HUES6 (cell line): ENCODE data around the gene EDIL3.
"Not testable (repeated sequence)": the region's sequence is repeated elsewhere in the genome, so short reads cannot be mapped to it uniquely, and the experiment has no call there.

Experiments used
- H3K27ac ChIP-seq: 2 replicates; pipeline ENCODE4 v1.7.0; 2013; ENCODE audit warnings: low read depth, mild to moderate bottlenecking, low read length, inconsistent platforms
- H3K27me3 ChIP-seq: 2 replicates; pipeline ENCODE4 v1.6.1; 2013; ENCODE audit warnings: low read length; ENCODE audit not compliant: control insufficient read depth, insufficient read depth
- H3K36me3 ChIP-seq: 2 replicates; pipeline ENCODE4 v1.6.1; 2013; ENCODE audit warnings: low read length; ENCODE audit not compliant: control insufficient read depth, insufficient read depth
- H3K4me1 ChIP-seq: 2 replicates; pipeline ENCODE4 v1.6.1; 2013; ENCODE audit warnings: low read length; ENCODE audit not compliant: control insufficient read depth, insufficient read depth
- H3K4me3 ChIP-seq: 2 replicates; pipeline ENCODE4 v1.5.1; 2013; ENCODE audit warnings: low read depth, low read length
- H3K9ac ChIP-seq: one replicate; pipeline ENCODE4 v1.6.1; 2013; ENCODE audit warnings: mild to moderate bottlenecking, low read length
- H3K9me3 ChIP-seq: 2 replicates; pipeline ENCODE4 v1.6.1; 2013; ENCODE audit warnings: low read depth, low read length; ENCODE audit not compliant: control insufficient read depth, insufficient read depth

EDIL3 gene

DNA sequence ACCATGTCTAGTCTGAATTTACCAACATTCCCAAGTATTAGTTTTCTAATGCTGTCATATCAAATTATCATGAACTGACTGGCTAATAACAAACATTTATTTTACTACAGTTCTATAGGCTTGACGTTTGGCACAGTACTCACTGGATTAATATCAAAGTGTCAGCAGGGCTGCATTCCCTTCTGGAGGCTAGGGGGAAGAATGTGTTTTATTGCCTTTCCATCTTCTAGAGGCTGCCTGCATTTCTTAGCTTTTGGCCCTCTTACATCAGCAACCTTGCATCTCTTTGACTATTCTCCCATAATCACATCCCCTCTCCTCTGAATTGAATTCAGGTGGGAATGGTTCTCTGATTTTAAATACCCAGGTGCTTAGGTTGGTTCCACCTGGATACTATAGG, 84.7 kb downstream of the EDIL3 start:
- Histone ChIP-seq H3K27me3 (no peaks in the 10 kb centered on the region), H3K36me3 (no peaks in the 10 kb centered on the region), H3K27ac (no peak overlapping the region), H3K4me1 (no peaks in the 10 kb centered on the region), H3K9ac (no peak overlapping the region), H3K9me3 (no peaks in the 10 kb centered on the region), H3K4me3 (no peak overlapping the region)

DNA sequence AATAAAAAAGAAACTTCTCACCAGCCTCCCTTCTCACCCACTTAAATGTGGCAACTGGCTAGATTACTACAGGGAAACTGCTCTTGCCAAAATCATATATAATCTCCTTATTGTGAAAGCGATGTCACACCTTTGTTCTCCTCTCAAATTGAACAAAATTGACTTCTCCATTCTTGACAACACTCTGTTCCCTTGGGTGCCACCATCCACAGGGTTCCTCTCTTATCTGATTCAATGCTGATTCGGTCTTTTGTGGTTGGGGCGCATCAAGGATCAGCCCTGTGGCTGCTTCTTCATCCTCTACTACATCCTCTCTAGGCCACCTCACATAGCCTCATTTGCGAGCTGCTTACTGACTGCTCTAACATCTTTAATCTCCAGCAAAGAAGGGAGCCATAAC, 86.1 kb downstream of the EDIL3 start:
- Histone ChIP-seq H3K9ac (no peak overlapping the region), H3K4me1 (no peaks in the 10 kb centered on the region), H3K36me3 (no peaks in the 10 kb centered on the region), H3K9me3 (no peaks in the 10 kb centered on the region), H3K27ac (no peak overlapping the region), H3K4me3 (no peak overlapping the region), H3K27me3 (no peaks in the 10 kb centered on the region)

DNA sequence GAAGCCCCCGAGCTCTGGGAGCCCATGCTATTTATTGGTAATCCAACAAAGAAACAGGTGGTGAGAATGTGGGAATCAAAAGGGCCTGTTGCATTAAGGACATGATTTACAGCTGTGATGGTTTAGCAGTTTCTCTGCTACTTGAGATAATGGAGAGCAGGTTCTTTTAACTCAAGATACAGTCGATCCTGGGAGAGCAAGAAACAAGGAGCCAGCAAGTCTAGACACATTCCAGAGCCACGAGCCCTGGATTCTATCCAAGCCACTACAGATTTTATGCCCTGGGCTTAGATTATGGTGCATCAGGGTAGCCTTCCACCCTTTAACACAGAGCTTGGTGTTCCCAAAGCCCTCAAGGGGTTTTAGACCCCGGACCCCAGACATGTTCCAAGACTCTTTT, 87.0 kb downstream of the EDIL3 start:
- not testable (repeated sequence) for H3K4me3 ChIP-seq, H3K9ac ChIP-seq, H3K36me3 ChIP-seq, H3K27ac ChIP-seq, H3K4me1 ChIP-seq, H3K9me3 ChIP-seq, H3K27me3 ChIP-seq

DNA sequence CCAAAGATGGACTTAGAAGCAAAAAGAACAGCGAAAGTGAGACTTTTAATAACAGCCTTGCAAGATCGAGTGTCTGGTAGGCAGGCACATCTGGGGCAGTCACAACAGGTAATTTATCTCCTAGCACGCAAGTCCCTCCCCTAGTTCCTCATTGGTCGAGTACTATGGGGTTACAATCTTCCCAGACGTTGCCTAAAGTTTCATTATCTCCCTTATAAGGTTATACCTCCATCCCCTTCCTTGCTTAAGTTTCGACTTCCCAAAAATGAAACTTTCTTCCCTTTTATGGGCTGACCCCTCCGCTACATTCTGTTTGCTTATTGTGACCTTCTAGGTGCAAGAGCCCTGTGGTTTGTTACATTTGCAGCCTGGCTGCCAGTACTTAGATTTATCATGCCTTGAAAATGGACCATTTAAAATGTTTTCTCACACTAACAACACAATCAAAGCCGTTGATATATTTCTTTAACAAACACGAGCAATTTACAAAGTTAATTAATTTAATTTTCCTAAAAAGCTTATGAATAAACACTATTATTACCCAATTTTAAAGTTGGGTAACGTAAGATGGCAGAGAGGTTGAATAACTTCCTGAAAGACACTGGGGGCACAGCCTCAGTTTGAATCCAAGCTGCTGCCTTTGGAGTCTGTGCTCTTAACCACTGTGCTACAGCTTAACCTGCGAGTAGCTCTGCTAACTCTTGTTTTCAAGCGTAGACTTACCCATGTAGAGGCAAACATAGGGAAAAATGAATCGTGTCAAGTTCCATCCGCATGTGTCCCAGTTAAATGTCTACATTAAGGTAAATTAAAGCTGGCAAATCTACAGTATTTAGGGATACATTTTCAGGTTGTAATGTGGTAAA, 91.7 kb downstream of the EDIL3 start:
- Histone ChIP-seq H3K27ac (no peak overlapping the region), H3K9me3 (no peaks in the 10 kb centered on the region), H3K4me1 (peaks cover 25% of the 10 kb centered on the region), H3K27me3 (no peaks in the 10 kb centered on the region), H3K36me3 (no peaks in the 10 kb centered on the region), H3K4me3 (no peak overlapping the region), H3K9ac (no peak overlapping the region)

DNA sequence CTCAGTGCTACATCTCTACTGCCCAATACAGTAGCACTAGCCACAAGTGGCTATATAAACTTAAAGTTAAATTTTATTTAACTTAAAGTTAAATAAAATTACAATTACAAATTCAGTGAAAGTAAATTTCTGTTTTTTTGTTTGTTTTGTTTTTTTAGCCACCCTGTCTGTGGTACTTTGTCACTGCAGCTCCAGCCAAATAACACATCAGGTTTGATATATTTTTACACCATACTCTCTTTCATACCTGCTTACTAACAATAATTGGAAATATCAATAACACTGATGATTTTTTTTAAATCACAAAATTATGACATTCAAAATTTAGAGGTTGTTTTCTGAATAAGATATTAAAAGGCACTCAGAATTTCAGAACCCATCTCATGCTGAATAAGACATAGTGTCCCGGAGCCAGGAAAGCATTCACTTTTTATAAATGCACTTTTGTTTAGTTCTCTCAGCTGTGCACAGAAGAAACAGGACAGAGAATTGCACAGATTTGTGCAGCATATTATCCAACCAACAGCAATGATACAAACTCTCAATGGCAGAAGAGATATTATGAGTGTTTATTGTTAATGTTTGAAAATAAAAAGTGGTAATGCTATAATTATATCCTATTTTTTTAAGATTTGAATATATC, 92.6 kb downstream of the EDIL3 start:
- H3K27me3 ChIP-seq = no peaks in the 10 kb centered on the region
- no peak overlapping the region for H3K27ac ChIP-seq
- H3K9ac ChIP-seq = no peak overlapping the region
- no peaks in the 10 kb centered on the region for H3K36me3 ChIP-seq
- H3K4me3 ChIP-seq = no peak overlapping the region
- H3K9me3 ChIP-seq = no peaks in the 10 kb centered on the region
- H3K4me1 ChIP-seq = peaks cover 29% of the 10 kb centered on the region

DNA sequence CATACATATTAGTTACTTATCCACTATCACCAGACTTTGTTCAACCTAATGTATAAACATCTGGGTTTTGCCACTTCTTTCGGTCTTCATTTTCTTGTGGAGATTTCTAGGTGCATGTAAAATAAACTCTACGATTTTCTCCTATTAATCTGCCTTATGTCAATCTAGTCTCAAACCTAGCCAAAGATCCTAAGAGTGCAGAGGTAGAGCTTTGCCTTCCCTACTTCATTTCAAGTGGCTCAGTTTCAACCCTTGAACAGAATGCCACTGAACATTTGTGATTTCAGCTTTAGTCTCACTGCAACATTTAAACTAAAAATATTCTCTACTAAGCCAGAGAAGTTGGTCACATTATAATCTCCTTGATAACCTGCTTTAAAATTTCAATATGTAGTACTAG, 94.0 kb downstream of the EDIL3 start:
- no peaks in the 10 kb centered on the region for H3K27me3 ChIP-seq
- H3K36me3 ChIP-seq = no peaks in the 10 kb centered on the region
- H3K4me3 ChIP-seq = no peak overlapping the region
- no peak overlapping the region for H3K27ac ChIP-seq
- peaks cover 29% of the 10 kb centered on the region for H3K4me1 ChIP-seq
- no peak overlapping the region for H3K9ac ChIP-seq
- no peaks in the 10 kb centered on the region for H3K9me3 ChIP-seq

DNA sequence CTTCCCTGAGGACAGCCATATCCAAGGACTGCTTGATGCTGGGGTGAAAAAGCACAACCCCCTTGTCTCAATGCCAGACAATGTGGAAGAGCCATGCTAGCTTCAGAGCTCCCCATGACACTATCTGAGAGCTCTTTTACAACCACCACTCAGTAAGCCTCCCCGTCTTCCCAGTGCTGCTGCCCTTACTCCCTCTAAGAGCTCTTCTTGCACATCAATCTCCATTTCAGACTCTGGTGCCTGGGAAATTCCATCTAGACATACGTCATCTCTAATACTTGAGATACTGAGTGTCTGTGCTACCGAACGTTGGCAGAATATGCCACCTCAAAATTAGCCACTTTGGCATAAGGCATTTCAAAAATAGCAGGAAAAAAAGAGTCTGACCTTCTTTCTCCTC, 94.5 kb downstream of the EDIL3 start:
- Histone ChIP-seq H3K4me1 (peaks cover 29% of the 10 kb centered on the region), H3K27ac (no peak overlapping the region), H3K9me3 (no peaks in the 10 kb centered on the region), H3K27me3 (no peaks in the 10 kb centered on the region), H3K4me3 (no peak overlapping the region), H3K9ac (no peak overlapping the region), H3K36me3 (no peaks in the 10 kb centered on the region)

DNA sequence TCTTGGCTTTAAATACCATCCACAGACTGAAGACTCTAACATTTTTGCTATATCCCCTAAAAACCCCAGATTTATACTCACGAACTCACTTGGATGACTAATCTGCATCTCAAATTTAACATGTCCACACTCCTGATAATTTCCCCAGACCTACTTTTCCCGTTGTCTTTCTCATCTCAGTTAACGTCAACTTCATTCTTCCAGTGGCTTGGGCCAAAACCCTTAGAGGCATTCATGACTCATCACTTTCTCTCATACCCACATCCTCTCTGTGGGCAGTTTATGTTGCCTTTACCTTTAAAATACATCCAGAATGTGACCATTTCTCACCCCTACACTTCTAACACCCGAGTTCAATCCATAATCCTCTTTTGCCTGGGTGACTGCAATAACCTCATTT, 96.7 kb downstream of the EDIL3 start:
- no peak overlapping the region for H3K9ac ChIP-seq
- H3K4me3 ChIP-seq = no peak overlapping the region
- H3K36me3 ChIP-seq = no peaks in the 10 kb centered on the region
- H3K9me3 ChIP-seq = no peaks in the 10 kb centered on the region
- peaks cover 29% of the 10 kb centered on the region for H3K4me1 ChIP-seq
- H3K27me3 ChIP-seq = no peaks in the 10 kb centered on the region
- H3K27ac ChIP-seq = peak overlapping the region; percentile 58

DNA sequence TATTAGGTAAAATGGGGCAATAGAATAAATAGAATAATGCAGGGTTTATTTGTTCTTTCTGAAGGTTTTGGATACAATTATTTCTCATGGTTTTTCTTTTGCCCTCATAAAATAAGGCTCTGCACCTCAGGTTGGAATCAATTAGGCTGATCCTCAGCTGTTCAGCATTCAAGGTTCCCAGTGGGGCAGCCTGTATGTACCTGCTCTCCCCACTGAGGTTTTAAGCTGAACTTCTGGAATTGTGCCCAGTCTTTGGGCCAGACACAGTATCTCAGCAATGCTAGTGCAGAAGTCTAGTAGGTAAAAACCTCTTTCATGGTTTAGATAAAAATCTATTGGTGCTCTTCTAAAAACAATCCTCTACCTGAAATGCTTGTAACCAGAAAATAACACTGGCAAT, 98.0 kb downstream of the EDIL3 start:
- Histone ChIP-seq H3K27me3 (no peaks in the 10 kb centered on the region), H3K4me1 (peaks cover 29% of the 10 kb centered on the region), H3K9ac (no peak overlapping the region), H3K27ac (no peak overlapping the region), H3K4me3 (no peak overlapping the region), H3K9me3 (no peaks in the 10 kb centered on the region), H3K36me3 (no peaks in the 10 kb centered on the region)

DNA sequence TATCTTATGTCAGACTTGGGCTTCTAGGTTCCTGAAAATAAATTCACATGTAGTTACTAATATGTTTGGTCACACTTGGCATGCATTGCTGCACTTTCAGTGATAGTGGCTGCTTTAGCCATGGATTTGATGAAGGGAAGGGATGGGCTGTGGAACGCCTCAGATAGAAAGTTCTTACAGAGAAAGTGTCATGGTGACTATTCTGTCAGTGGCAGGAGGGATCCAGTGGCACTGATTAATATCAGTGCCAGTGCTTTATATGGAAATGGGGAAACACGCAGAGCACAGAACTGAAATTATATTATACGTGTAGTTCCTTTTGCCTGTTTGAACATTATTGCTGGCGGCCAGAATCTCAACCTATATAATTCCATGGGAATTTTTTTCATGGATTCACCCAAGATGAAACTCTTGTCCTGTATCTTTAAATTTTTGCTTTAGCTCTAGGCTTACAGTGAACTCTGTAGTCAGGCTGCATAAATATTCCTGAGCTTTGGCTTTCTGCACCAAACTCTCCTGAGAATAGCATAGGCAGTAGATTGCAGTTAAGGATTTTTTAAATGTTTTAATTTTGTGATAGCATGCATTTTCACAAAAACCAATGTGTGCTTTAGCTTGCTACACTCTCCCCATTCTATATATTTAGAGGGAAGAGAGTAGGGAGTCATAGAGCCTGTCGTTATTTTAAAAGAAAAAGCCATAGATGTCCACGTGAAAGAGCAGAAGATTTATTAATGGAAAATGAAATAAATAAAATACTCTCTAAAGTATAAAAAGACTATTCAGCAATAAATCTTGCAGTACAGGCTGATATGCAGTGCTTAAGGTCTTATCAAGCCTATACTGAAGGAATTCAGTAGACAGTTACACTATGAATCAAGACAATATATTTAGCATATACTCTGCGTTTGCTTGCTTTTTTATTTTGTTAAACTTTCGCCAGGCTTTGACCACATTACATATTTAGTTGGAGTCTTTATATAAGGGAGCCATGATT, 98.7 kb downstream of the EDIL3 start:
- H3K9ac ChIP-seq = no peak overlapping the region
- H3K9me3 ChIP-seq = no peaks in the 10 kb centered on the region
- no peaks in the 10 kb centered on the region for H3K27me3 ChIP-seq
- H3K4me1 ChIP-seq = peaks cover 29% of the 10 kb centered on the region
- no peaks in the 10 kb centered on the region for H3K36me3 ChIP-seq
- H3K4me3 ChIP-seq = no peak overlapping the region
- H3K27ac ChIP-seq = no peak overlapping the region

DNA sequence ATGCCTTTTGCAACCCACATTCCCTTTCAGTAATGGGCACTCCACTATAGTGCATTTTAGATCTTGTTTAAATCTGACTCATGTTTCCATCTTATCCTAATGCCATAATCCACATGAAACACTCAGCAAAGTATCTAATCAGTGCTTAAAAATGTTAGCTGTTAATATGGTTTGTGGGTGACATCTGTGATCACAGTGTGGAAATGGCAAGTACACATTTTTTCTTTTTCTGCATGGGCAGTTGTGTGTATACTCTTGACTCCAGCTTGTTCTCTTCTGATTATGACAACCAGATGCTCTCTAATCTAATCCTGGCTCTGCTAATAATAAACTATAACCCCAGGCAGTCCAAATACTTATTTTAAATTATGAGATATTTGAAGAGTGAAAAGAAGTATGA, 103.3 kb downstream of the EDIL3 start:
- Histone ChIP-seq H3K4me1 (no peaks in the 10 kb centered on the region), H3K9me3 (no peaks in the 10 kb centered on the region), H3K4me3 (no peak overlapping the region), H3K9ac (no peak overlapping the region), H3K36me3 (no peaks in the 10 kb centered on the region), H3K27me3 (no peaks in the 10 kb centered on the region), H3K27ac (no peak overlapping the region)
